ENCODE results near the gene EVC.

DNA sequence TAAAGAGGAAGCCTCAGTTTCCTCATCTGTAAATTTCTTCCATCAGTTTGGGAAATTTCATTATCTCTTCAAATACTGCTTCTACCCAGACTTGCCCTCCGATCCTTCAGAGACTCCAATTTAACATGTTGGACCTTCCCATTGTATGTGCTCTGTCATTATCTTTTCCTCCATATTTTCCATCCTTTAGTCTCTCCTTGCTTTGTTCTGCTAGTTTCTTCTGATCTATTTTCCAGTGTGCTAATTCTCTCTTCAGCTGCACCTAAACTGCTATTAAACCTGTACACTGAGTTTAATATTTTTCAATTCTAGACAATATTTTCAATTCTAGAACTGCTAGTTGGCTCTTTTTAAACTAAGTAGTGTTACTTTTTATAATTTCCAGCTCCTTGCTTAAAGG is 65.5 kb downstream of the EVC start:
- TF ChIP-seq, protein P1, sequence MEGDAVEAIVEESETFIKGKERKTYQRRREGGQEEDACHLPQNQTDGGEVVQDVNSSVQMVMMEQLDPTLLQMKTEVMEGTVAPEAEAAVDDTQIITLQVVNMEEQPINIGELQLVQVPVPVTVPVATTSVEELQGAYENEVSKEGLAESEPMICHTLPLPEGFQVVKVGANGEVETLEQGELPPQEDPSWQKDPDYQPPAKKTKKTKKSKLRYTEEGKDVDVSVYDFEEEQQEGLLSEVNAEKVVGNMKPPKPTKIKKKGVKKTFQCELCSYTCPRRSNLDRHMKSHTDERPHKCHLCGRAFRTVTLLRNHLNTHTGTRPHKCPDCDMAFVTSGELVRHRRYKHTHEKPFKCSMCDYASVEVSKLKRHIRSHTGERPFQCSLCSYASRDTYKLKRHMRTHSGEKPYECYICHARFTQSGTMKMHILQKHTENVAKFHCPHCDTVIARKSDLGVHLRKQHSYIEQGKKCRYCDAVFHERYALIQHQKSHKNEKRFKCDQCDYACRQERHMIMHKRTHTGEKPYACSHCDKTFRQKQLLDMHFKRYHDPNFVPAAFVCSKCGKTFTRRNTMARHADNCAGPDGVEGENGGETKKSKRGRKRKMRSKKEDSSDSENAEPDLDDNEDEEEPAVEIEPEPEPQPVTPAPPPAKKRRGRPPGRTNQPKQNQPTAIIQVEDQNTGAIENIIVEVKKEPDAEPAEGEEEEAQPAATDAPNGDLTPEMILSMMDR (IDR thresholded peaks at IDR 0.05; ENCODE audit: low read length): no peak
- TF ChIP-seq EZH2 (optimal IDR thresholded peaks at IDR 0.05; ENCODE audit: low read depth, low read length) (no peak), EZH2phosphoT487 (IDR thresholded peaks at IDR 0.05; ENCODE audit: low read length) (no peak)

Measured in MM.1S (cell line).